ENCODE data around the gene SOX9. TPM values are rescaled to one million over a fixed set of nuclear protein-coding genes. Genes with fewer than 3 reads are reported as not detected.

The SOX9 gene
- total RNA-seq, 2 experiments from 2014 or later, result not detected

DNA sequence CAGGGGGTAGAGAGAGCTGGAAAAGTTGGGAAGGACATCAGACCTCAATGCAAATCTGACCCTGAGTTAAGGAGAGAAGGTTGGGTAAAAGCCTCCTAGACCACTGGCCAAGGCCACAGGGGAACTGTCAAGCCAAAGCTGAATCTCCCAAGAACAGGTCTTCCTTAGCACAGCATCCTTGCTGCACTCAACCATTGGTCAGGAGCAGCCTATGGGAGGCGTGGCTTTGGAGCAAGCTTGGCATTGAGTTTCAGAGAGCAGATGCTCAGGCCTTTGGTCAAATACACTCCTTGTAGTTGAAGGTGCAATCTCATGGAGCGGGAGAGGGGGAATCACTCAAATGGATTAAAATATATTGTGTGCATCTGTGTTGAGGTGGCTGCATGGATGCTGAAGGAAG, 21.8 kb downstream of the SOX9 start:
- no peak for ATAC-seq (ENCODE audit: poor library complexity)
- POLR2A ChIA-PET, result no interaction called here

DNA sequence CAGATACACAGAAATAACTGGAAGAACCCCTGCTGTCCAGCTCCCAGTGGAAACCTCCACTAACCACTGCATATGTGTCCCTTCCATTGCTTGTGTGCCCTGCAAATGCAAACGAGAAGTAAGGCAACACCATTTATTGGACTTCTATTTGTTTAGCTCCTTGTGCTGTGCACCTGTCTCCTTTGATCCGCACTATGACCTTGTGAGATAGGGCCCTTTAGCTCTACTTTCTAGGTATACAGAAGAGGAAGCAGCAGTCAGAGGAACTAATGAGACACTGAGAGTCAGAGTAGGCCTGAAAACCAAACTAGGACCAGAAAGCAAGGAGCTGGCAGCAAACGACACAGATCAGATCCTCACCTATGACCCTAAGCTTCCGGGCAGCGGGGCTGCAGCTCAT, 22.4 kb downstream of the SOX9 start:
- DNase-seq (no peak), ATAC-seq (ENCODE audit: poor library complexity) (no peak)
- H3K4me3 ChIP-seq (ENCODE audit: low read length), result no peak overlapping the region
- no peaks in the 10 kb centered on the region for H3K4me1 ChIP-seq (ENCODE audit: insufficient read depth, low read length)
- H3K27me3 ChIP-seq (ENCODE audit: control insufficient read depth in 1 of 2, insufficient read depth in 2 of 2, low read length in 2 of 2), result no peaks in the 10 kb centered on the region
- TF ChIP-seq, protein P1, sequence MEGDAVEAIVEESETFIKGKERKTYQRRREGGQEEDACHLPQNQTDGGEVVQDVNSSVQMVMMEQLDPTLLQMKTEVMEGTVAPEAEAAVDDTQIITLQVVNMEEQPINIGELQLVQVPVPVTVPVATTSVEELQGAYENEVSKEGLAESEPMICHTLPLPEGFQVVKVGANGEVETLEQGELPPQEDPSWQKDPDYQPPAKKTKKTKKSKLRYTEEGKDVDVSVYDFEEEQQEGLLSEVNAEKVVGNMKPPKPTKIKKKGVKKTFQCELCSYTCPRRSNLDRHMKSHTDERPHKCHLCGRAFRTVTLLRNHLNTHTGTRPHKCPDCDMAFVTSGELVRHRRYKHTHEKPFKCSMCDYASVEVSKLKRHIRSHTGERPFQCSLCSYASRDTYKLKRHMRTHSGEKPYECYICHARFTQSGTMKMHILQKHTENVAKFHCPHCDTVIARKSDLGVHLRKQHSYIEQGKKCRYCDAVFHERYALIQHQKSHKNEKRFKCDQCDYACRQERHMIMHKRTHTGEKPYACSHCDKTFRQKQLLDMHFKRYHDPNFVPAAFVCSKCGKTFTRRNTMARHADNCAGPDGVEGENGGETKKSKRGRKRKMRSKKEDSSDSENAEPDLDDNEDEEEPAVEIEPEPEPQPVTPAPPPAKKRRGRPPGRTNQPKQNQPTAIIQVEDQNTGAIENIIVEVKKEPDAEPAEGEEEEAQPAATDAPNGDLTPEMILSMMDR (IDR thresholded peaks at IDR 0.05), result no peak
- no peak overlapping the region for H3K27ac ChIP-seq (ENCODE audit: low read depth in 1 of 2, low read length in 2 of 2)
- Mint-ChIP-seq H3K4me1 (ENCODE audit: low read depth) (no peaks in the 10 kb centered on the region), H3K4me3 (no peak overlapping the region), H3K36me3 (ENCODE audit: low read depth) (no peaks in the 10 kb centered on the region), H3K27me3 (peaks cover 20% of the 10 kb centered on the region), H3K27ac (no peak overlapping the region), H3K9me3 (no peaks in the 10 kb centered on the region)
- ChIA-PET CTCF (no interaction called here), POLR2A (no interaction called here)
- H3K36me3 ChIP-seq (ENCODE audit: insufficient read depth, low read length), result no peaks in the 10 kb centered on the region
- H3K9me3 ChIP-seq (ENCODE audit: control insufficient read depth in 1 of 2, insufficient read depth in 1 of 2, low read length in 2 of 2), result no peaks in the 10 kb centered on the region
- intact Hi-C loops (cut with DNase I, micrococcal nuclease), result no loop called here

More for the DNA sequence above, 21.8 kb downstream of the SOX9 start:
- Mint-ChIP-seq H3K27me3 (peaks cover 17% of the 10 kb centered on the region), H3K4me1 (ENCODE audit: low read depth) (no peaks in the 10 kb centered on the region), H3K27ac (no peak overlapping the region), H3K9me3 (no peaks in the 10 kb centered on the region), H3K4me3 (no peak overlapping the region), H3K36me3 (ENCODE audit: low read depth) (no peaks in the 10 kb centered on the region)
- DNase-seq, result no peak
- H3K27me3 ChIP-seq (ENCODE audit: control insufficient read depth in 1 of 2, insufficient read depth in 2 of 2, low read length in 2 of 2), result no peaks in the 10 kb centered on the region
- CTCF ChIA-PET, result no interaction called here
- TF ChIP-seq, protein P1 (IDR thresholded peaks at IDR 0.05), result no peak
- no peaks in the 10 kb centered on the region for H3K9me3 ChIP-seq (ENCODE audit: control insufficient read depth in 1 of 2, insufficient read depth in 1 of 2, low read length in 2 of 2)
- intact Hi-C loops (cut with DNase I, micrococcal nuclease), result no loop called here
- no peak overlapping the region for H3K4me3 ChIP-seq (ENCODE audit: low read length)
- no peaks in the 10 kb centered on the region for H3K36me3 ChIP-seq (ENCODE audit: insufficient read depth, low read length)
- H3K27ac ChIP-seq (ENCODE audit: low read depth in 1 of 2, low read length in 2 of 2), result no peak overlapping the region
- H3K4me1 ChIP-seq (ENCODE audit: insufficient read depth, low read length), result no peaks in the 10 kb centered on the region

DNA sequence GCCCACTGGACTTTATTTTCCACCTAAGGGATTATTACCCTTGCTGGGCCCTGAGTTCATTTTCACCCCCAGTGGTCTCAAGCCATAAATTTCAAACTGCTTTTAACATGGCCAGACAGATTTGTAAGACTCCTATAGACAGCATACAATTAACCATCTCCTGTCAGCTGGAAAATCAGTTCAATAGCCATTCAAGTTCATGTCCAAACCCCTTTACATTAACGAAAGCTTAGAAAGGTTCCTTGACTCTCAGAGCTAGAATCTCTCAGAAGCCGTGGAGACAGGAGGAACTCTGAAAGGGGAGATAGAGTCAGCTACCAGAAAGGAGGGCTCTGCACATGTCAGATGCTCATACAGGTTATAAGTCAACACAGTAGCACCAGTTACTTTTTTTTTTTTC, 23.3 kb downstream of the SOX9 start:
- POLR2A ChIA-PET, result no interaction called here
- no peak overlapping the region for H3K27ac ChIP-seq (ENCODE audit: low read depth in 1 of 2, low read length in 2 of 2)
- no peak overlapping the region for H3K4me3 Mint-ChIP-seq
- peaks cover 16% of the 10 kb centered on the region for H3K27me3 Mint-ChIP-seq
- CTCF ChIA-PET, result no interaction called here
- TF ChIP-seq, protein P1 (IDR thresholded peaks at IDR 0.05), result no peak
- H3K27ac Mint-ChIP-seq, result no peak overlapping the region
- H3K4me1 Mint-ChIP-seq (ENCODE audit: low read depth), result no peaks in the 10 kb centered on the region
- H3K36me3 ChIP-seq (ENCODE audit: insufficient read depth, low read length), result no peaks in the 10 kb centered on the region
- H3K4me3 ChIP-seq (ENCODE audit: low read length), result no peak overlapping the region
- H3K4me1 ChIP-seq (ENCODE audit: insufficient read depth, low read length), result no peaks in the 10 kb centered on the region
- ATAC-seq (ENCODE audit: poor library complexity), result no peak
- H3K36me3 Mint-ChIP-seq (ENCODE audit: low read depth), result no peaks in the 10 kb centered on the region
- H3K9me3 Mint-ChIP-seq, result no peaks in the 10 kb centered on the region
- intact Hi-C loops (cut with DNase I, micrococcal nuclease), result no loop called here
- H3K27me3 ChIP-seq (ENCODE audit: control insufficient read depth in 1 of 2, insufficient read depth in 2 of 2, low read length in 2 of 2), result no peaks in the 10 kb centered on the region
- H3K9me3 ChIP-seq (ENCODE audit: control insufficient read depth in 1 of 2, insufficient read depth in 1 of 2, low read length in 2 of 2), result no peaks in the 10 kb centered on the region
- no peak for DNase-seq

Measured in CD4-positive, alpha-beta T cell (primary cell).